Activated CD4-positive, alpha-beta memory T cell treated with anti-CD3 and anti-CD28 coated beads, Interleukin-2, amount 10 ng/mL, durations not matched to agents 7 days and 5 days (primary cell): Measurements from ENCODE around the gene B4GALNT2. TPM values are rescaled to one million over a fixed set of nuclear protein-coding genes. Genes with fewer than 3 reads are reported as not detected.

Experiments
- CTCF ChIA-PET: fragments of 350-600 bp; sonication (Branson Sonifier 250); formaldehyde crosslinking; loops from one replicate; lab custom pipeline; 2021; ENCODE audit warnings: antibody characterized with exemption, inconsistent platforms; lab: Charles Lee
- POLR2A ChIA-PET: fragments of 350-600 bp; sonication (Branson Sonifier 250); formaldehyde crosslinking; loops from one replicate; lab custom pipeline; 2021; ENCODE audit warnings: antibody characterized with exemption; lab: Charles Lee
- DNase-seq: peaks from one replicate; pipeline ENCODE4 v3.0.0-alpha.2; 2020
- H3K27ac Mint-ChIP-seq: one replicate; pipeline ENCODE4 v1.8.0; 2021; ENCODE audit warnings: mild to moderate bottlenecking, mixed read lengths
- H3K27me3 Mint-ChIP-seq: one replicate; pipeline ENCODE4 v1.8.0; 2021; ENCODE audit warnings: mixed read lengths
- H3K36me3 Mint-ChIP-seq: one replicate; pipeline ENCODE4 v1.8.0; 2021; ENCODE audit warnings: low read depth, mixed read lengths
- H3K4me1 Mint-ChIP-seq: one replicate; pipeline ENCODE4 v1.8.0; 2021; ENCODE audit warnings: mixed read lengths
- H3K4me3 Mint-ChIP-seq: one replicate; pipeline ENCODE4 v1.8.0; 2021; ENCODE audit warnings: mild to moderate bottlenecking, mixed read lengths
- H3K9me3 Mint-ChIP-seq: one replicate; pipeline ENCODE4 v1.8.0; 2021; ENCODE audit warnings: mixed read lengths
- total RNA-seq, 2 experiments: library from RNA; stranded (reverse); gene quantifications; one replicate each; pipeline ENCODE4 v1.2.3, GENCODE V29; 2021

Gene B4GALNT2
- total RNA-seq, 2 experiments from 2014 or later, result not detected

DNA sequence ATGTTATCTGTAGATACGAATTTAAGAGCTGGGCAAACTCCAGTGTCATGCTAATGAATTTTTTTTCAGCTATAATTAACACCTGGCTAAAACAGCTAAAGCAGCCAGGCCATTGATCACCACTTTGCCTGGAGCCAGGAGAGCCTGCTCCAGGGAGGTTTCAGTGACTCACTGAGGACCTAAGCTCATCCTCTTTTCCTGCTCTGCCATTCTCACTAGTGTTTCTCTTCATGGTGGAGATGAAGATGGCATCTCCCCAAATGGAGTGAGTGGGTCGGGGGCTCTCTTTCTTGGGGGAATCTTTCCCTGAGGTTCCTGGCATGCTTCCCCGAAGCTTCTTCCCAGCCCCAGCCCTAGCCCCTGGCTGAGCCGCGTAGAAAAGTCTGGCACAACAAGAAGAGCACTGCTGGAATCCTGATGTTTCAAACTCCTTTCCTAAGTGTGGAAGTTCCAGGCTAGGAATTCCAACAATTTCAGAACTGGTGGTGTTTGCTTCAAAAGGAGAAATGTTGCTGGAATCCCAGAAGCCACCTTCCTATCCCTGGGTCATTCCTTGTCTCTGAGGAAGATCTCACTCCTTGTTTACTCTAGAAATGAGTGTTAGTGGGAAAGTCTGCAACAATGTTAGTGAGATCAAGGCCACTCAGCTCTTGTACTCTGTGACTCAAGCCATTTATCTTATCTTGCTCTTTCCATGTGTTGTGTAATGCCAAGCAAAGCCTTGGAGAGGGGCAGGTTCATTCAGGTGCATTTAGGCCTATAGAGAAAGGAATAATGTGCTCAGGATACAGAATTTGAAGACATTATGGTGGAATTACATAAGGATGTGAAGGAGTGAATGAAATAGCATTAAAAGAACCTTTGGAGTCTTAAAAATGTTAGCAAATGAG, 26.0 kb upstream of the B4GALNT2 start:
- ChIA-PET POLR2A (no interaction called here), CTCF (no interaction called here)

DNA sequence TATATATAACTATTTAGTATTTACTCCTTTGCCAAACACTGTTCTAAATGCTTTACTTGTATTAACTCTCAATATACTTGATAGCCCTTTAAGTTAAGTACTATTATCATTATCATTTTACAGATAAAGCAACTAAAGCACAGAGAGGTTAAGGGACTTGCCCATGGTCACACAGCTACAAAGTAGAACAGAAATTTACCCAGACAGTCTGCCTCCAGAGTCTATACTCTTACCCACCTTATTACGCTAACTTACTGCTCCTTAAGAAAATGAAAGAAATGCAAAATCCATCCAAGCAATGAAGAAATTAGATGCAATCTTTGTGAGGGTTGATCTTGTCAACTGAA, 25.4 kb upstream of the B4GALNT2 start:
- ChIA-PET POLR2A (no interaction called here), CTCF (no interaction called here)
- H3K9me3 Mint-ChIP-seq, result no peaks in the 10 kb centered on the region
- no peaks in the 10 kb centered on the region for H3K4me1 Mint-ChIP-seq
- H3K27me3 Mint-ChIP-seq, result peaks cover 20% of the 10 kb centered on the region
- H3K4me3 Mint-ChIP-seq, result no peak overlapping the region
- no peak overlapping the region for H3K27ac Mint-ChIP-seq
- H3K36me3 Mint-ChIP-seq, result no peaks in the 10 kb centered on the region
- no peak for DNase-seq

More for the DNA sequence above, 26.0 kb upstream of the B4GALNT2 start:
- Mint-ChIP-seq H3K27ac (no peak overlapping the region), H3K27me3 (peaks cover 19% of the 10 kb centered on the region), H3K4me3 (no peak overlapping the region), H3K36me3 (no peaks in the 10 kb centered on the region), H3K4me1 (no peaks in the 10 kb centered on the region), H3K9me3 (no peaks in the 10 kb centered on the region)
- DNase-seq, result no peak

DNA sequence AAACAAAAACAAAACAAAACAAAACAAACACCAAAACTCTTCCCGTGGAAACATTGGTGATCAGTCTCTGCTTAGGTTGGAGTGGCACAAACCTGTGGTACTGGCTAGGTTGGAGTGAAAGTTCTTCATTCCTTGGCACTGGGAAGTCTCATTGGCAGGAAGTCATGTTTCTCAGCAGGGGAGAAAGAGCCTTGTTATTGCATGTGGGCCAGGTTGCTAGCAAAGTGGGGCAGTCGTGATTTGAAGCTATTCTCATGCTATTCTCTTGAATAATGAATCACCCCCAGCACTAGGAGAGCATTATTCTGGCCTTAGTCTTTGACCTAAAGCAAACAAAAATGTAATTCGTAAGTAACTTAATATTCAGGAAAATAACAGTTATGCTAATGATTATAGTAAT, 24.3 kb upstream of the B4GALNT2 start:
- Mint-ChIP-seq H3K4me3 (no peak overlapping the region), H3K9me3 (no peaks in the 10 kb centered on the region), H3K4me1 (no peaks in the 10 kb centered on the region), H3K27ac (no peak overlapping the region), H3K27me3 (peaks cover 25% of the 10 kb centered on the region), H3K36me3 (no peaks in the 10 kb centered on the region)
- ChIA-PET CTCF (interaction anchor here (0.7 to 1.2 kb wide), 2 partner anchors 12 to 448 kb away, joined by 3 to 6 read pairs; no protein-coding TSS in a partner anchor), POLR2A (no interaction called here)
- no peak for DNase-seq

DNA sequence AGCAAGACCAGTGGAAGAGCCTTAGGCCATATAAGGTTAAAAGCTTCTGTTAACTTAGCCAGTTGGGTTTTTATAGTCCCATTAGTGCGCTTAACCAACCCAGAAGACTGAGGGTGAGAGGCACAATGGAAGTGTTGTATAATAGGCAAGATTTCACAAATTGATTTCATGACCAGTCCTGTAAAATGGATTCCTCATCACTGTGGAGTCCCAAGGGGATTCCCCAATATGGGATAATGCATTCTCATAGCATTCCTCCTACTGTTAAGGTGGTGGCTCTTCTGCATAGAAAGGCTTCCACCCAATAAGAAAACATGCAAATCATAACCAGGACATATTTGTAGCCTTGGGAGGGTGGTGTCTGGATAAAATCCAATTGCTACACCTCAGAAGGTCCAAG, 22.1 kb upstream of the B4GALNT2 start:
- Mint-ChIP-seq H3K4me1 (no peaks in the 10 kb centered on the region), H3K27ac (no peak overlapping the region), H3K36me3 (no peaks in the 10 kb centered on the region), H3K4me3 (no peak overlapping the region), H3K27me3 (peaks cover 26% of the 10 kb centered on the region), H3K9me3 (no peaks in the 10 kb centered on the region)
- ChIA-PET CTCF (no interaction called here), POLR2A (no interaction called here)
- no peak for DNase-seq

DNA sequence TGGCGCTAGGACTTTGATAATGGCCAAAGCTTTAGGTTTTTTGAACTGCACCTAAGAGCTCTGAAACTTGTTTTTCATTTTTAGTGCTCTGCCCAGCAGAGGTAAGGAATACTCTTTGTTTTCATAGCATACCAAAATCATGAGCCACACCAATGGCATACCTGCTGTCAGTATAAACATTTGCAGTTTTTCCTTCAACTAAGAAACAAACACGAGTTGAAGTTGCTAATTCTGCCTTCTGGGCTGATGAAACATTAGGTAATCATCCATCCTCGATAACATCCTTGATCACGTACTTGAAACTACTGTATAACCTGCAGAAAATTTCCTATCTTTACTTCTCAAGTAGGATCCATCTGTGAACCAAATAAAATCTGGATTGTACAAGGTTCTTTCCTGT, 20.6 kb upstream of the B4GALNT2 start:
- no peaks in the 10 kb centered on the region for H3K36me3 Mint-ChIP-seq
- no peak overlapping the region for H3K4me3 Mint-ChIP-seq
- POLR2A ChIA-PET, result no interaction called here
- no peak overlapping the region for H3K27ac Mint-ChIP-seq
- H3K27me3 Mint-ChIP-seq, result peaks cover 25% of the 10 kb centered on the region
- no peak for DNase-seq
- no peaks in the 10 kb centered on the region for H3K4me1 Mint-ChIP-seq
- no peaks in the 10 kb centered on the region for H3K9me3 Mint-ChIP-seq
- CTCF ChIA-PET, result no interaction called here

DNA sequence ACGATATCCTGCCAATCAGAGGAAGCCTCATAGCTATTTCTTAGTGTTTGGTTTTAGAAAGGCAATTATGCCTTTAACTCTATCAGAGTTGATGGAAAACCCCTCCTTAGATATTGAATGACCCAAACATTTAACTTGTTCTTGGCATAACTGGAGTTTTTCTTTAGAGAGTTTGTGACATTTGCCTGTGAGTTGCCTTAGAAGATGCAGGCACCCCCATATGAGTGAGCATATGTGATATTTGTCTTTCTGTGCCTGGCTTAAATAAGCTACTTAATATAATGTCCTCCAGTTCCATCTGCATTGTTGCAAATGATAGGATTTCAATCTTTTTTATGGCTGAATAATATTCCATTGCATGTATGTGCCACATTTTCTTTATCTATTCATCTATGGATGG, 19.6 kb upstream of the B4GALNT2 start:
- H3K9me3 Mint-ChIP-seq, result no peaks in the 10 kb centered on the region
- H3K36me3 Mint-ChIP-seq, result no peaks in the 10 kb centered on the region
- ChIA-PET POLR2A (no interaction called here), CTCF (interaction anchor here (1.0 kb wide), 1 partner anchor 11 kb away, joined by 3 read pairs; no protein-coding TSS in a partner anchor)
- no peak for DNase-seq
- H3K4me1 Mint-ChIP-seq, result no peaks in the 10 kb centered on the region
- no peak overlapping the region for H3K4me3 Mint-ChIP-seq
- peaks cover 30% of the 10 kb centered on the region for H3K27me3 Mint-ChIP-seq
- H3K27ac Mint-ChIP-seq, result no peak overlapping the region

DNA sequence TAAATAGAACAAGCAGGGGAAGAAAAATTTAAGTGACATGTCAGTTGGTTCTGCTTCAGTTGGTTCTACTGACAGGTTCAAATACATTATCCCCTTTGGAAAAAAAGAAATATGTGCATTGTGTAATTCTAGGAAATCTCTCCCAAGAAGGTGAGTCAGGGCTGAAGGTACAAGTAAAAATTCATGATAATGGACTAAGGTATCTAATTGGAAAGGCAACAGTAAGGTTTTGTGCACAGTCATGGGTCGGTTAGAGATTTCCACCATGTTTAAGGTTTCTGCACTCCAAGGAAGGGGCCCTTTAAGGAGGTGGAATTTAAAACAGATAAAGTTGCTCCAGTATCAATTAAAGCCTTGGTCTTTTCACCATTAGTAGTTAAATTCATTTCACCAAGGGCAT, 17.9 kb upstream of the B4GALNT2 start:
- Mint-ChIP-seq H3K27ac (no peak overlapping the region), H3K4me3 (no peak overlapping the region), H3K9me3 (no peaks in the 10 kb centered on the region), H3K27me3 (peaks cover 34% of the 10 kb centered on the region), H3K36me3 (no peaks in the 10 kb centered on the region), H3K4me1 (no peaks in the 10 kb centered on the region)
- CTCF ChIA-PET, result interaction anchor here (0.9 kb wide), 1 partner anchor 10 kb away, joined by 3 read pairs; no protein-coding TSS in a partner anchor
- DNase-seq, result no peak
- POLR2A ChIA-PET, result no interaction called here

DNA sequence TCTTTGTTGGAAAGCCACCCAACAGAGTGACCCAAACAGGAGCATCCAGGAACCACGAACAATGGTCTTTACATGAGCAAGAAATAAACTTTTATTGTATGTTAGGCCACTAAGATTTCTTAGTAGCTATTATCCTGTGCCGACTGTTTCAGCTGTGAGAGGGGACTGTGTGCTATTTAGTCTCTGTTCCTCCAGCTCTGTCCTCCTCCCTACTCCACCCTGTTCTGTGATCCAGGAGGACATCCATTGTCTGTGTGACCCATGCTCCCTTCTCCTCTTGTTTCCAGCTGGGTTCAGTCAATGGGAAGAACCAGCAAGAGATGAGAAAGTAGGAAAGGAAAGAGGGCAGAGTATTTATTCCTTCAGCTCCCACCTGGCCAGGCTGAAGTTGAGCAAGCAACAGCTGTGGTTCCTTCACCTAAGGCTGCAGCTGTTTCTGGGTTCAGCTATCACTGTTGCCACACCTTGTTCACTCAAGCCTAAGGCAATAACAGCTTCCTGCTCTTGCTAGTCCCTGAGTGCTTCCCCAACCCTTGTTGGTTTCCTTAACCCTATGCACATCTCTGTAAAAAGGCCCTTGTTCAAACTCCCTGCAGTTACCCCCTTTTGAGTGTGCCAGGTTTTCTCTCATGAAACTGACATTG, 14.9 kb upstream of the B4GALNT2 start:
- H3K27me3 Mint-ChIP-seq, result peaks cover 54% of the 10 kb centered on the region
- H3K27ac Mint-ChIP-seq, result no peak overlapping the region
- POLR2A ChIA-PET, result no interaction called here

DNA sequence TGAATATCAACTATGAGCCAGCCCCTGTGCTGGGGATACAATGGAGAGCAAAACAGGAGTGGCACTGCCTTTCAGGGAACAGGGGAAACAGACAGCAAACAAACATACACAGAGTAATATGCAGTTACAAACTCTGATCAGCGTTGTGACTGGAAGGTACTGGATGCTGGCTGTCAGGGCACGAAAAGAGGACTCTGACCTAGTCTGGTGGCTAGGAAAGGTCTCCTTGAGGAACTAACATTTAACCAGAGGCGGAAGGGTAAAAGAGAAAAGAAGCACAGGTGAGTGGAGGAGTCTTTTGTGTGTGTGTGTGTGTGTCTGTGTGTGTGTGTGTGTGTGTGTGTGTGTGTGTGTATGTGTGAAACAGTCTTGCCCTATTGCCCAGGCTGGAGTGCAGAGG, 12.4 kb upstream of the B4GALNT2 start:
- Mint-ChIP-seq H3K27me3 (peaks cover 52% of the 10 kb centered on the region), H3K36me3 (no peaks in the 10 kb centered on the region), H3K9me3 (no peaks in the 10 kb centered on the region), H3K27ac (no peak overlapping the region), H3K4me1 (no peaks in the 10 kb centered on the region), H3K4me3 (no peak overlapping the region)
- CTCF ChIA-PET, result no interaction called here
- POLR2A ChIA-PET, result no interaction called here
- DNase-seq, result no peak

More for the DNA sequence above, 14.9 kb upstream of the B4GALNT2 start:
- H3K4me1 Mint-ChIP-seq, result no peaks in the 10 kb centered on the region
- H3K4me3 Mint-ChIP-seq, result no peak overlapping the region
- CTCF ChIA-PET, result interaction anchor here (0.5 kb wide), 1 partner anchor 445 kb away, joined by 3 read pairs; no protein-coding TSS in a partner anchor
- H3K9me3 Mint-ChIP-seq, result no peaks in the 10 kb centered on the region
- no peak for DNase-seq
- H3K36me3 Mint-ChIP-seq, result no peaks in the 10 kb centered on the region

DNA sequence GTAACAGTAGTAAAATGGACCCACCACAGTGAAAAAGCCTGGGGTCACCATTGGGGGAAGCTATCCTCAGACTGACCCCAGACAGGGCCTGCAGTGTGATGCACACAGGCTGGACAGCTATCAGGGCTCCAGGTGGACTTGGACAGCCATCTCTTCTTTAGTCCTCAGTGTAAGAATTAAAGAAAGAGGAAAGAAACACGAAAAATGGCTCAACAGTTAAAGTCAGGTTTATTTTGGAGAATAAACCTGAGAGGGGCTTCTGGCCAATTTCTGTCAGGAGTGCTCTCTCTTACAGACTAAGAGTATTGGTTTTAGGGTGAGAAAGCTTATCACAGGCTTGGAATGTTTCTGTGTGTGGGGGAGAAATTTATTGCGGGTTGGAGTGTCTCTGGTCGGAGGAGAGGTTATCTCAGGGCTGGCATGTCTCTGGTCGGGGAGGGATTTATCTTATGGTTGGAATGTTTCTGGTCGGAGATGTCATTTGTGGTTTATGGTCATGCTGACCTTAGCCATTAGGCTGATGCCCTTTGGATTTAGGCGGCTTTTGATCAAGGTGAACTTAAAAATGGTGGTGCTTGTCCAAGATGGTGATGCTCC, 10.8 kb upstream of the B4GALNT2 start:
- no peaks in the 10 kb centered on the region for H3K36me3 Mint-ChIP-seq
- H3K4me1 Mint-ChIP-seq, result no peaks in the 10 kb centered on the region
- H3K27me3 Mint-ChIP-seq, result peaks cover 47% of the 10 kb centered on the region
- H3K27ac Mint-ChIP-seq, result no peak overlapping the region
- no peak overlapping the region for H3K4me3 Mint-ChIP-seq
- ChIA-PET POLR2A (no interaction called here), CTCF (interaction anchor here (0.5 kb wide), 1 partner anchor 723 kb away, joined by 4 read pairs; no protein-coding TSS in a partner anchor)
- H3K9me3 Mint-ChIP-seq, result no peaks in the 10 kb centered on the region
- DNase-seq, result no peak

DNA sequence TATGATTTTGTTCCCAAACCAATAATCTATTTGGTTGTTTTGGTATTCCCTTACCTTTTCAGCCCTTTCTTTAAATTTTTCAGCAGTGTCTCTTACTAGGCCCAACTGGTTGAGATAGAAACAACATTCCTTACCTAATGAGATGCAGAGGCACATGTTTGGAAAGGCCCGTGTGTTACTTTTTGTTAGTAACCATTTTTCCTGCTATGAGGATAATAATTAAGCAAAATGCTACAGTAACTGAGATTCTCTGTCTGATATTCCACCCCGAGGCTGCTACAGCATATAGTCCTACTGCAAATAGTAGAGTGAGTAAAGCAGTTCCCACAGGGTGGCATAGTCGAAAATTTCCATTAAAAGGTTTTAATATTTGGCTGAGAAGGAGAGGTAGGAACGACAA, 10.0 kb upstream of the B4GALNT2 start:
- POLR2A ChIA-PET, result no interaction called here
- no peak for DNase-seq
- Mint-ChIP-seq H3K4me1 (no peaks in the 10 kb centered on the region), H3K4me3 (no peak overlapping the region), H3K36me3 (no peaks in the 10 kb centered on the region), H3K9me3 (no peaks in the 10 kb centered on the region), H3K27me3 (peaks cover 45% of the 10 kb centered on the region), H3K27ac (no peak overlapping the region)
- CTCF ChIA-PET, result no interaction called here

DNA sequence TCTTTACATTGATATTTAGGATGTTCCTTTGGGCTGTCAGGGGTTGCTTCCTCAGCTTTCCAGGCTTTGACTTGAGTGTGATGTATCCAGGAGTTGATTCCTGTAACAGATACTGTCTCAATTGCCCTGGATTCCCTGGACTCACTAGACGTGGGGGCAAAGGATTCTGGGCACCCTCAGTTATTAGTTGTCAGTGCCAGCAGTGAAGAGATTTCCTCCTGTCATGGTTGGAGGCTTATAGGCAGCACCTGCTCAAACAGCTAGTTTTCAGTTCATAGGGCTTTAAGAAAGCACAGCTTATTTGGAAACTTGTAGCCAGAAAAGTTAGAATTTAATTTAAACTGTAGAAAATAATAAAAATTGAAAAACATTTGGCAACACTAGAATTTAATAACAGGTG, 9.5 kb upstream of the B4GALNT2 start:
- Mint-ChIP-seq H3K36me3 (no peaks in the 10 kb centered on the region), H3K4me3 (no peak overlapping the region)
- CTCF ChIA-PET, result no interaction called here

DNA sequence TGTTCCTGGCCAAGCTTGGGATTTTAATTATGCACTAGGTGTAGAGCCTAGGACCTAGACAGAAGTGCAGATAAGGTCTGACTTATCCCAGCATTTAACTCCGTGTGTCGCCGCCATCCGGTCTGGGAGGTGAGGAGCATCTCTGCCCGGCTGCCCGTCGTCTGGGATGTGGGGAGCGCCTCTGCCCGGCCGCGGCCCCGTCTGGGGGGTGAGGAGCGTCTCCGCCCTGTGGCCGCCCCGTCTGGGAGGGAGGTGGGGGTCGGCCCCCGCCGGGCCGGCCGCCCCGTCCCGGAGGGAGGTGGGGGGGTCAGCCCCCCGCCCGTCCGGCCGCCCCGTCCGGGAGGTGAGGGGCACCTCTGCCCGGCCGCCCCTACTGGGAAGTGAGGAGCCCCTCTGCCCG, 7.1 kb upstream of the B4GALNT2 start:
- no peak for DNase-seq
- no peaks in the 10 kb centered on the region for H3K36me3 Mint-ChIP-seq
- H3K27ac Mint-ChIP-seq, result no peak overlapping the region
- H3K9me3 Mint-ChIP-seq, result no peaks in the 10 kb centered on the region
- ChIA-PET POLR2A (no interaction called here), CTCF (no interaction called here)
- no peak overlapping the region for H3K4me3 Mint-ChIP-seq
- H3K27me3 Mint-ChIP-seq, result peaks cover 52% of the 10 kb centered on the region
- H3K4me1 Mint-ChIP-seq, result no peaks in the 10 kb centered on the region

More for the DNA sequence above, 9.5 kb upstream of the B4GALNT2 start:
- H3K9me3 Mint-ChIP-seq, result no peaks in the 10 kb centered on the region
- DNase-seq, result no peak
- no peaks in the 10 kb centered on the region for H3K4me1 Mint-ChIP-seq
- POLR2A ChIA-PET, result no interaction called here
- H3K27ac Mint-ChIP-seq, result no peak overlapping the region
- peaks cover 44% of the 10 kb centered on the region for H3K27me3 Mint-ChIP-seq
